GM19463 (cell line): ENCODE measurements around the gene IFNAR1.
"Not testable (repeated sequence)": the region's sequence is repeated elsewhere in the genome, so short reads cannot be mapped to it uniquely, and the experiment has no call there.

ENCODE experiments used
- ATAC-seq: cut with Tn5 transposase; IDR thresholded peaks from one replicate; pipeline ENCODE4 v1.9.1; 2021; ENCODE audit warnings: mild to moderate bottlenecking, moderate library complexity; ENCODE audit not compliant: unreplicated experiment

IFNAR1 gene

DNA sequence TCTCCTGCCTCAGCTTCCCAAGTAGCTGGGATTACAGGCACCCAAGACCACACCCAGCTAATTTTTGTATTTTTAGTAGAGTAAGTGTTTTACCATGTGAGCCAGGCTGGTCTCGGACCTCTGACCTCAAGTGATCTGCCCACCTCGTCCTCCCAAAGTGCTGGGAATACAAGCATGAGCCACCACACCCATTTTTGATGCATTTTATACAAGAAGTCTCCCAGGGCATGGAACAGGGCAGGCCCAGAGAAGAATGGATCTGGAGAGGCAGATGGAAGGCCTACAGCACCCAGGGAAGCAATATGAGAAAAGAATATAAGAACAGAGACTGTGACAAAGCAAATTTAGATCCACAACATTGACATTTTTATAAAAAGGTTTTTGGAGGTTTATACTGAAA, 18.8 kb upstream of the IFNAR1 start:
- no peak for ATAC-seq

DNA sequence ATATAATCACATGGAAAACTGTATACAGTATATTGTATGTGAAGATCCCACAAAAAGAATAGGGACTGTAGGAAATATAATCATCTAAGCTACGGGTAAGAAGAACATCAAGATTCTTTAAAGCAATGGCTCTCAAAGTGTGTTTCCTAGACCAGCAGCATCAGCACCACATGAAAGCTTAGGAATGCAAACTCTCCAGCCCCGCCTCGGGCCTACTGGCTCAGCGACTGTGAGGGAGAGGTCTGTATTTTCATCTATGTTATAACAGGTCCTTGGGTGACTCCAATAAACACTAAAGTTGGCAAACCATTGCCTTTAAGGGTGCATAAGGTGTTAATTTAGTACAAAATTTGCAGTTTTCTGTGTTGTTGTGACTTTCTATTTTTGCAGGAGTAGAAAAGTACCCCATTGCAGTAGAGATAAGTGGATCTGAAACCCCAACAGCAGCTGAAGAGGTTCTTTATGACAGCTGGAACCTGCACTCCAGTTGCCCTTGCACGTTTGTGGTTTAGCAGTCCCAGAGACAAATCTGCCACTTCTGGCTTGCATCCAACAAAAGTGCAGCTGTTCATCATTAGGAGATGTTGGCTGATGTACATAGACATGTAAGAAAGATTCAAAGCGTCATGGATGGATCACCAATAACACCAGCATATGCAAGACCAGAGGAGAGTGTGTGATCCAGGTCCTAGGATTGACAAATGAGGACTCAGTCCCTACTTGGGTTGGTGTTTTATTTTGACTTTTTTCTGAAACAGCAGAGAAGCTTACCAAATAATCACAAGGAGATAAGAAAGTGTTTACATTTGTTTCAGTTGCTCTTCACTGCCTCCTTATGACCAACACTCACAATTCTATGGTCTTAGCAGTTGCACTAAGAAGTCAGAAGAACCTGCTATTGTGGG, 15.9 kb upstream of the IFNAR1 start:
- peak; percentile 83 for ATAC-seq

DNA sequence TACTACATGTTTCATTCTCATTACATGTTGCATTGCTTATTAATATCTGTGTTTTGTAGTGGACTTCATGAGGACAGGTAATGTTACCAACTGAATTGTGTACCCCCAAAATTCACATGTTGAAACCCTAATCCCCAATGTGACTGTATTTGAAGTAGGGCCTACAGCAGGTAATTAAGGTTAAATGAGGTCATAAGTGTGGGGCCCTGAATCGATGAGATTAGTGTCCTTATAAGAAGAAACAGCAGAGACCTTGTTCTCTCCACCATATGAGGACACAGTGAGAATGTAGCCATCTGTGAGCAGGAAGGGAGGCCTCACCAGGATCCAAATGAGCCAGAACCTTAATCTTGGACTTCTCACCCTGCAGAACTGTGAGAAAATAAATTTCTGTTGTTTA, 15.0 kb upstream of the IFNAR1 start:
- no peak for ATAC-seq

DNA sequence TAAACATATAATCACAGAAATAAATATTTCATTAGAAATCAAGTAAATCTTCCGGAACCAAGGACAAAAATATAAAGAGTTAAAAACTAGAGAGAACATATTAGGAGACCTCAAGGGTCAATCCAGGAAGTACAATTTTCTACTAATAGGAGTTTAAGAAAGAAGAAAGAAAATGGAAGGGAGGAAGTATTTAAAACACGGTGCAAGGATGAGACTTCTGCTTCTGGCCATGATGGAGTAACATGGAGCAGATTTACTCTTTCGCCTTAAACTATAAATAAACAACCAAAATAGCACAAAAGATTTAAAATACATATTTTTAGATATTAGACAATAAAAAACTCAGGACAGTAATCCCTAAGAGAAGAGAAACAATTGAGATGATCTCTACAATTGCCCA, 12.6 kb upstream of the IFNAR1 start:
- no peak for ATAC-seq

DNA sequence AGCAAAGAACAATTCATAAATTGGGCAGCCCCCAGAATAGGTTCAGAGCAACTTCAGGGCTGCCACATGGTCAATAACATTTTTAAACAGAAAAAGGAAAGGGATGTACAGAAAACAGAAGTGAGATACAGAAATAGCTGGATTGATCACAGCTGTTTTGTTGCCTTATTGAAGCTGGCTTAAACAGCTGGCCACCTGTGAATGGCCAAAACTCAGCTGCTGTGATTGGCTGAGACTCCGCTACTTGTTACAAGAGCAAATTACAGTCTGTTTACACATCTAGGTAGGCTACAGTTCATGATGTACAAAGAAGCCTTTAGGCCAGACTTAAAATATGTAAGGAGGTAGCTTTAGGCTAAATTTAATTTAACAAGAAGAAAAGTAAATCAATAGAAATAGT, 11.6 kb upstream of the IFNAR1 start:
- ATAC-seq, result no peak

DNA sequence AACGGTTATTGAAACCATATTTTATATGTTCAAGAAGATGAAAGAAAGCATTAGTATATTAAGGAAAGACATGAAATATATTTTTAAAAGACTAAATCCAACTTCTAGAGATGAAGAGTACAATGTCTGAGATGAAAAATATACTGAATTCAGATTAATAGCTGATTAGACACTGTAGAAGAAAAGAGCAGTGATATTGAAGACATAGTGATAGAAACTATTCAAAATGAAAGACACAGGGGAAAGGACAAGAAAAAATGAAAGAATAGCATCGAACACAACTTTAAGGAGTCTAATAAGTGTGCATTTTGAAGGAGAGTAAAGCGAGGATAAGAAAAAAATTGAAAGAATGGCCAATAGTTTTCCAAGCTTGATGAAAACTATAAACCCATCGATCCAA, 11.2 kb upstream of the IFNAR1 start:
- no peak for ATAC-seq

DNA sequence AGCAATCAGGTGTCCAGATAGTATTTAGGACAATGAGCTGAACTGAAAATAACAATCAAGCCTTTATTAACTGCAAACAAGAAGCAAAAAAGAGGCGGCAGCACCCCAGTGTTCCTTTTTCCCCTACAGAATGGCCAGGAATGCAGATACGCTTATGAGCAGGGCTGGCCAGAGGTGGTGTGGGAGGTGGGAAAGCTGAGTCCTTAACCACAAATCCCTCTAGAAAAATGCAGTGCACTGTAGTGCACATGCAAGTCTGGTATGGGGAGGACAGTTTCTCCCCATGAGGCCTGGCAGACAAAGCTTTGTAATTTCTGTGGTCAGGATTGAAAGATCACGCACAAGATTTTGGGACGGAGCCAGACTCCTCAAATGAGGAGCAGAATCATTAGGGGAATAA, 10.7 kb upstream of the IFNAR1 start:
- ATAC-seq, result no peak

DNA sequence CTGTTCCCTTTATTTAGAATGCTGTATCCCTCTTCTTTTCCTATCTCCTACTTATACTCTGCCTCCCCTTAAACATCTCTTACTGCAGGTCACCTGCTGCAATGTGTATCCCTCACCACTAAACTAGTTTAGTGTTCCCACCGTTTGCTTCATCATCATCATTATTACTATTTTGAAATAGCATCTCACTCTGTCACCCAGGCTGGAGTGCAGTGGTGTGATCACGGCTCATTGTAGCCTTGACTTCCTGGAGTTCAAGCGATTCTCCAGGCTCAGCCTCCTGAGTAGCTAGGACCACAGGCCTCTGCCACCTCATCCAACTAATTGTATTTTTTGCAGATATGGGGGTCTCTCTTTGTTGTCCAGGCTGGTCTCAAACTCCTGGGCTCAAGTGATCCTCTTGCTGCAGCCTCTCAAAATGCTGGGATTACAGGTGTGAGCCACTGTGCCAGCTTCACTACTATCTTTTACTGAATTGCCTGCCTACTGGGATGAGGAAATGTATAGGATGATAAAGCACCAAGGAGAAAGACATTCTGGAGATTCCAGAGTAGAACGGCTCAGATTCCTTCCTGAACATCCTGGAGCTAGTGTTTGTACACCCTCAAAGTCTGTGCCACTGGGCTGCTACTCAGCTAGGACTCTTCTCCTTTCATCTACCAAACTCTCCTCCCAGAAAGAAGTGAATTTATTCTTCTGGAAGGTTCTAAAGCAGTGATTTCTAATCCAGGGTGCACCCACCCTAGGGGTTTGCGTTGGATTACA, 8.6 kb upstream of the IFNAR1 start:
- ATAC-seq, result no peak

DNA sequence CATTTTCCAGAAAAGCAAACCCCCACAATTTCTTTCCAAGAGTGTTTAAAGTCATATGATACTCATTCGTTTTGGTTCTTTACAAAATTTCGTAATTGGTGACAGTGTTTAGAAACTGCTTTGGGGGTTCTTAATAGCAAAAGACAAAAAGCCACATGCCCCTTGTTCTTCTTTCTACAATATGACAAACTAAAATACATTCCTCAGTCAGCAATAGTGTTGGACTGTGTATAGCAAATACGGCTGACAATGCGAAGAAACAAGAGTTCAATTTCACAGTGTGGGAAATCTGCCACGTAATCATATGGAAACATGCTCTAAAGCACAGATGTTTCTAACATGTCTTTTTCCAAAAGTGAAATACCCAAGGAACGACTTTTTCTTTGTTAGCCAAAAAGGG, 7.6 kb upstream of the IFNAR1 start:
- ATAC-seq, result no peak

DNA sequence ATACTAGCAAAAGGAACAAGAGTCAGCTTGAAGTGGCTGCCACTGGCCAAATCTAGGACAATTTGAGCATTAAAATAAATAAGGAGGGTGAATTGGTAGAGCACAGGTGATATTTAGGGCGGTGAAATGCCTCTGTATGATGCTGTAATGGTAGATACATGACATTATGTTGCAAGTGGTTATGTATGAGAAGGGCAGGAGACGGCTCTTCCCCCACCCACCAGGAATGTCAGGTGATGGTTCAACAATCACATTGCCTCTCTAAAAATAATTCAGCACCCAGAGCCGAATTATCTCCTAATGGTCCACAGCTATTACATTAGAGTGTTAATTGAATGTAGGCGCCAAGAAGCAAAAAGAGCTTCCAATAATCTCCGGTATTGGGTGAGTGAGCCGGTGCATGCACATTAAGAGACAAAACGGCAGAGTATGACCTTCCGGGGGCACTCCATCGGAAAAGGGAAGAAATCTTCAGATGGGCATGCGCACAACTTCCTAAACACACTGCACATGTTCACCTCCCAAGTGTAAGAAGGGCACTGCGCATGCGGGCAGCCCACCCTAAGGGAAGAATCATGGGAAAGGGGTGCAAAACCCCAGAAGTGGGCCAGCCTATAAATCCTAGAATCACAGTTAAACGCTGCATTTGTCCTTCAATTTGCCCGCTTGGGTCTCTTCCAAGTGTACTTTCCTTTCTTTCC, 6.8 kb upstream of the IFNAR1 start:
- ATAC-seq, result no peak

DNA sequence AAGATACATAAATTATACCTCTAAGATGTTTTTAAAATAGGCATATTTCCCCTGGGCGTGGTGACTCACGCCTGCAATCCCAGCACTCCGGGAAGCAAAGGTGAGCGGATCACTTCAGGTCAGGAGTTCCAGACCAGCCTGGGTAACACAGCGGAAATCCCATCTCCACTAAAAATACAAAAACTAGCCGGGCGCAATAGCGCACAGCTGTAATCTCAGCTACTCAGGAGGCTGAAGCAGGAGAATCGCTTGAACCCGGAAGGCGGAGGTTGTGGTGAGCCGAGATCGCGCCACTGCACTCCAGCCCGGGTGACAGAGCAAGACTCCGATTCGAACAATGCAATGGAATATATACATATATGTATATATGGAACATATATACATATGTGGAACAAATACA, 3.8 kb upstream of the IFNAR1 start:
- not testable (repeated sequence) for ATAC-seq

DNA sequence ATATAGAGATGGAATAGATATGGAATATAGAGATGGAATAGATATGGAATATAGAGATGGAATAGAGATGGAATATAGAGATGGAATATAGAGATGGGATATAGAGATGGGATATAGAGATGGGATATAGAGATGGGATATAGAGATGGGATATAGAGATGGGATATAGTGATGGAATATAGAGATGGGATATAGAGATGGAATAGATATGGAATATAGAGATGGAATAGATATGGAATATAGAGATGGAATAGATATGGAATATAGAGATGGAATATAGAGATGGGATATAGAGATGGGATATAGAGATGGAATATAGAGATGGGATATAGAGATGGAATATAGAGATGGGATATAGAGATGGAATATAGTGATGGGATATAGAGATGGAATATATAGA, 1.2 kb upstream of the IFNAR1 start:
- not testable (repeated sequence) for ATAC-seq

DNA sequence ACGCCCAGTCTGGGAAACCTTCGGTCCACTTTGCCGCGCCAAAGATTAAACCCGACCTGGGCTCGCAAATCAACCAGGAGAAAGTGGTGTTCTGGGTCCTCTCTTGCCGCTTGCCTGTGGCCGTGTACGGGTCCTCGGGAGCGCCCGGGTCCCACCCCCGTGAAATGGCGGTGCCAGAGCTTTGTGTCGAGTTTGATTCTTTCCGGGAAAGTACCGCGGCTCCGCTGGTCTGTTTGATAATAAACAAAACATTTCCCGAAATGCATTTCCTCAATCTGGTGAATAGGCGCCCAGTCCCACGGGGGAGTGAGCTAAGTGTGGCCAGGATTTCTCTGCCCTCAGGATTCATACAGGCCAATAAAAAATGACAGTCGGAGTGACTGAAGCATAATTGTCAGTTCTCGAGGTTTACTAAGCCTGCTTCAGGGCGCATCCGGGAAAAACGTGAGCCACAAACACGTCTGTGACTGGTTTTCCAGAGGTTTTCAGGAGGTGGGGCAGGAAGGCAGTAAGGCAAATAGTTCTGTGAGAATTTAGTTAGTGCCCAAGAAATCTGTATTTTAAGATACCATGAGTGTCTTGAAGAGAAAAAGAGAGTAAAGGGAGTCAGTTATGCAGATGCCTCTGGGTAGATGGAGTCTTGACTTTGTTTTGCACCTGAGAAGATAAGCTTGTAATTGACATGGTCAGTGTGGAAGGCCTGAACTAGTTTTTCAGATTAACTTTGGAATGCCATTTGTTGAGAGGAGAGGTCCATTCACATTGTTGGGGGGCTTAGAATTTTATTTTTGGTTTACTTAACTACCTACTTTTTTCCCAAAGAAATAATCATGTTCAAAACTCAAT, 675 bp downstream of the IFNAR1 start:
- ATAC-seq, result peak; percentile 43

DNA sequence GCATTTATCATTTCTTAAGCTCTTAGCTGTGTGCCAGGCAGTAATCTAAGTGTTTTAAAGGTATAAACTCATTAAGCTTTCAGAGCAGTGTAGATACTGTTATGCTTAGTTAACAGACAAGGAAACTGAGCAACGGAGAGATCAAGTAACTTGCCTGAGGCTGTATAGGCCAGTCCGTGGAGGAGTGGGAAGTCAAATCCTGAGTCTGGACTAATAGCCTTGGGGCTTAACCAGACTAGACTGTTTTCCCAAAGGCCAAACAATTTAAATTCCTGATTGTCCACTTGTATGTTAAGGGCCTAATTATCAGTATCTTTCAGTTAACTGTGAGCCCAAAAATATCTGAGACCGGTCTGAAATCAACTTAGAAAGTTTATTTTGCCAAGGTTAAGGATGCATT, 2.6 kb downstream of the IFNAR1 start:
- ATAC-seq, result no peak

DNA sequence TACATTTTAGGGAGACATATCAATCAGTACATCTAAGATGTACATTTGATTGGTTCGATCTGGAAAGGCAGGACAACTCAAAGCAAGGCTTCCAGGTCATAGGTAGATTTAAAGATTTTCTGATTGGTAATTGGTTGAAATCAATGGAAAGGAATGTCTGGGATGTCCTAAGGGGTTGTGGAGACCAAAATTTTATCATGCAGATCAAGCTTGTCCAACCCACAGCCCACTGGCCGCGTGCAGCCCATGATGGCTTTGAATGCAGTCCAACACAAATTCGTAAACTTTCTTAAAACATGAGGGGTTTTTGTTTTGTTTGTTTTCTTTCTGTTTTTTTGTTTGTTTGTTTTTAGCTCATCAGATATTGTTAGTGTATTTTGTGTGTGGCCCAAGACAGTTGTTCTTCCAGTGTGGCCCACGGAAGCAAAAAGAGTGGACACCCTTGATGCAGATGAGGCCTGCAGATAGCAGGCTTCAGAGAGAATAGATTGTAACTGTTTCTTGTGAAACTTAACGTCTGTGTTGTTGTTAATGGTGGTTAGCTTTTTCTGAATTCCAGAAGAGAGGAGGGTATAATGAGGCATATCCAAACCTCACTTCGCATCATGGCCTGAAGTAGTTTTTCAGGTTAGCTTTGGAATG, 3.1 kb downstream of the IFNAR1 start:
- ATAC-seq, result no peak

DNA sequence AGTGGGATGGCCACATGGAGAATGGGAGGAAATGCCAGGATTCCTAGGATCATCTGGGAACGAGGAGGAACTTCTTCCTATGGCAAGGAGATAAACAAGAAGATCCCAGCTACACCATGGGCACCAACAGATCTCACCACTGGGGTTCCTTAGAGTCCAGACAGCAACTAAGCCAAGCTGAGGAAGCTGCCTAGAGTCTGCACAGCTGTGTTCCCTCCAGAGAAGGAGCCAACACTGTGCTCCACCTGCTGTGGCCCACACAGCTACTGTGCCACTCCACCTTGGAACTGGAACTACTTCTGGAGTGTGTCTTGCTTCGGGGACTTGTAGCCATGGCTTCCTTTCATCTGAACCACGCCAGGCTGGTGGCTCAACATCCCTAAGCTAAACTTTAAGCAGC, 6.0 kb downstream of the IFNAR1 start:
- no peak for ATAC-seq

DNA sequence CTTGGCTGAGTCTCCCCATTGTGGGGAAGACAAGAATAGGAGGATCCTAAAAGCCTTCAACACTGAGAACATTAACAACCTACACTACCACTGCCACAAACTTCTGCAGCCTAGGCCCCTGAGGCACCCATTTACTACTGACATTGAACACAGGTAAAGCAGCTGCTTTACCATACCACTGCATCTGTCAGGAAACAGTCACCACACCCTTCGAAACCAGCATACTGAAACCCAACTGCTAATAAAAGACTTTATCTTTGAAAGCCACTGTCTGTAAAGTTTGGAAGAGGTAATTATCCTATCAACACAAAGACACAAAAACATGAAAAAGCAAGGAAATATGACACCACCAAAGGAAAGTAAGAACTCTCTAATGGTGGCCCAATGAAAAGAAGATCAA, 7.4 kb downstream of the IFNAR1 start:
- peak; percentile 83 for ATAC-seq

DNA sequence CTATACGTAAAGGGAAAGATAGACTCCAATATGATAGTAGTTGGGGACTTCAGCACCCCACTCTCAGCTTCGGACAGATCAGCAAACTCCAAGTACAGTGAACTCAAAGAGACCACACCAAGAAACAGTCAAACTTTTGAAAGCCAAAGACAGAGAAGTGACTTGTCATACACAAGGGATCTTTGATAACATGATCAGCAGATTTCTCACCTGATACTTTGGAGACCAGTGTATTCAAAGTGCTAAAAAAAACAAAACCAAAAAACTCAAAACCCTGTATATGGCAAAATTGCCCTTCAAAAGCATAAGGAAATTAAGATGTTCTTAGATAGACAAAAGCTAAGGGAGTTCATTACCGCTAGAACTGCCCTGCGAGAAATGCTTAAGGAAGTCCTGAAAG, 9.4 kb downstream of the IFNAR1 start:
- ATAC-seq, result no peak

DNA sequence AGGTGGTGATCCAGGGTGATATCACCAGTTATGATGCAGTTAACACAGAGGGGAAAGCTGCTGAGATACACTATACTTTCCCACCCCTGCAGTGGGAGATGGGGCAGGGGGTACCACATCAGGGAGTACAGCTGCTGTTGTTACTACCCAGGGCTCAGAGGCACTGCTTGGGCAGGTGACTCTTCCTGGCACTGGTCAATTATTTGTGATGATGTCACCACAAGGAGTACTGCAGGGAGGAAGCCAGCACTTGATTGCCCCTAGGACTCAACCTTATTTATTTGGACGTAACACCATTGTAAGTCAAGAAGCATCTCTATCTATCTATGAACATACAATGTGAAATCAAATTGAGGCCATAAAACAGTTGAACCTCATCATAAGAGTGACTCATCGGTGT, 10.1 kb downstream of the IFNAR1 start:
- ATAC-seq, result no peak

DNA sequence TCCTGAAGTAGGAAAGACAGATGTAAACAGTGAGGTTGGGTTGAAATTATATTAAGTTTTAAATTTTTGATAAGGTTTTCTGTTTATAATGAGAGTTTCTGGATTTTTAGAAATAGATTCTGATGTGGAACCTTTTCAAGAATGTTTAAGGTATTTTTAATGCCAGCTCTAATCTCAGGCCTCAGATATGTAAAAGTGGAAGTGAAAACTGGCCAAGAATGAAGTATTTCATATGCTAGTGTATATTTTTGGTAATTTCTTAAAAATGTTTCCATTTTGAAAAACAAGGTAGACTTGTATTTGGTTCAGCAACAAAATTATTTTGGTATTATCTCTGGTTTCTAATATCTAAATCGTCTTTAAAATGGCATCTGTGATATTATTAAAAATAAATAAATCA, 14.4 kb downstream of the IFNAR1 start:
- ATAC-seq, result no peak
